GM12878 (cell line): ENCODE results near the gene KRTAP4-8.
"Not testable (repeated sequence)": the region's sequence is repeated elsewhere in the genome, so short reads cannot be mapped to it uniquely, and the experiment has no call there.

Source experiments
- CEBPZ ChIP-seq: fragments of 150-350 bp; IDR thresholded peaks from 2 replicates; pipeline ENCODE4 v1.6.1; 2016; ENCODE audit warnings: low read depth, low read length
- USF2 ChIP-seq: IDR thresholded peaks from 2 replicates; pipeline ENCODE4 v1.6.1; 2011; ENCODE audit warnings: low read depth, low read length, improper control_type of control experiment, borderline replicate concordance

DNA sequence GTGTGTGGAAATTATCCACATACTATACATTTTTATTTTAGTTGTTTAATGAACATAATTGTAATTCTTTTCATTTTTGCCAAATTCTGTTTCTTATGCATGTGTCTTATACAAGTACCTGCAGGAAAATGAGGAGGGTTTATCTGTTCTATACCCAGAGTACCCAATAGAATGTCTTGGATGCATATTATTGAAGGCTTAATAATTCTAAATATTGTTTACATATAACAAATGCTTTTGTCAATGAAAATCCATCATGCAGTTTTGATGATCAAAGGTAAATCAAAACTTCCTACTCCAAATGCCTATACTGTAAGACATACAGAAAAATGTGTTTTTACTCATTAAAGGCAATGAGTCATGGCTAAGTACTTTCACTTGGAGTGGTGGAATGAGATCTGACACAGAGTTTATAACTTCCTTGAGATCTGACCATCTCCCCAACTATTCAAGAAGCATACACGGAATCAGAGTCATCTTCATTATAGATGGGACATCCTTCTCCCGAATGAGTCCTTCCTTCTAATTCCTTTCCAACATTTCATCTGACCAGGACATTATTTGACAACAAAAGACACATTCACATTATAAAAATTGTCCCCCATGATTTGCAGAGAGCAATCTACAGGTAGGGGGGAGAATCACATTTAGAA is 6.6 kb upstream of the KRTAP4-8 start:
- not testable (repeated sequence) for TF ChIP-seq USF2, CEBPZ
